GM12873 (cell line): ENCODE measurements around the gene ARHGDIA.

Experiments
- CTCF ChIP-seq: IDR thresholded peaks from 2 replicates; pipeline ENCODE4 v1.5.1; 2012; ENCODE audit warnings: low read depth, mild to moderate bottlenecking, moderate library complexity, low read length, control low read depth; ENCODE audit not compliant: insufficient read depth; ENCODE audit errors: missing control alignments

Gene ARHGDIA

GRCh38 chr17:81909231-81909630 lies 38.1 kb upstream of the ARHGDIA start:
- no peak for TF ChIP-seq CTCF

DNA sequence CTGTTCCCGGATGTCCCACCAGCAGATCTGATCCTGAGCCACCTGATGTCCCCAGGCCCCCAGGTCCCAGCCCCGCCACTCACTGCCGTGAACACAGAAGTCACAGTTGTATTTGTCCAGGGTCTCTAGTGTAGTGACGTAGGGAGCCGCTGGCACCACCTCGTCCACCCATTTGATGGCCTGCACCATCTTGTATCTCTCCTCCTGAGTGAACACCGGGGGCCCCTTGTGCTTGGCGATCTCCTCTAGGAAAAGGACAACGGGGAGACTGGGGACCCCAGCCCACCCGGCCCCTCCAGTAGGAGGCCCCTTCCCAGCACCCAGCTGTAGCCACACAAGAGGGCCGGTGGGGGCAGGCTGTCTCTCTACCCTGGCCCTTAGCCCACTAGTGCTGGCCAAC lies 37.7 kb upstream of the ARHGDIA start:
- TF ChIP-seq CTCF = no peak

- TF ChIP-seq CTCF = peak; percentile 31
Observed at GRCh38 chr17:81907219-81908145, 36.3 kb upstream of the ARHGDIA start.

- TF ChIP-seq CTCF = peak; percentile 18
Observed at GRCh38 chr17:81906476-81907218, 35.5 kb upstream of the ARHGDIA start.

GRCh38 chr17:81905993-81906392 lies 34.9 kb upstream of the ARHGDIA start:
- TF ChIP-seq CTCF = no peak

GRCh38 chr17:81905424-81905875 lies 34.3 kb upstream of the ARHGDIA start:
- no peak for TF ChIP-seq CTCF
